Measurements from ENCODE around the gene SLC17A5.
"Not testable (repeated sequence)": the region's sequence is repeated elsewhere in the genome, so short reads cannot be mapped to it uniquely, and the experiment has no call there.

SLC17A5 gene

DNA sequence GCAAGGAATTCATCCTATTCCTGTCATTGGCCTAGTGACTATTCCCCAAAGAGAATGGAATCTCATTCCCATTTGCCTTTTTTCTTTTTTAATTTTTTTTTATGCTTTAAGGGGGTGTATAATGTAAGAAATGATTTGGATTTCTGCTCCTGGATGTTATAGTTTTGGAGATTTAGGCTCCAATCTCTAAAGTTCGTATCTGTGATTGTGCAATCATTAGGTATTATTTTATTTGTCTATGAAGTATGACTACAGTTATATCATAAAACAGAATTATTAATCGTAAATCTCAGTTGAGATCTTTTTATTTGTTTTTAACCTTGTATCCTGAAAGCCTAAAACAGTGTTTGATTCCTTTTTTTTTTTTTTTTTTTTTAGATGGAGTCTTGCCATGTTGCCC is 91.2 kb downstream of the SLC17A5 start:
- ChIA-PET CTCF (no interaction called here), POLR2A (no interaction called here)
- TF ChIP-seq HDGF (IDR thresholded peaks at IDR 0.05; ENCODE audit: borderline replicate concordance): no peak
- DNase-seq (ENCODE audit: extremely low spot score): no peak

- ChIA-PET CTCF (no interaction called here), POLR2A (interaction anchor here (0.8 kb wide), 1 partner anchor 11 kb away, joined by 3 read pairs; no protein-coding TSS in a partner anchor)
- no peak for TF ChIP-seq NFRKB (IDR thresholded peaks at IDR 0.05)
- no peak for TF ChIP-seq L3MBTL2 (conservative IDR thresholded peaks at IDR 0.05)
- TF ChIP-seq LEF1 (IDR thresholded peaks at IDR 0.05; ENCODE audit: borderline replicate concordance): no peak
- TF ChIP-seq ARNT (IDR thresholded peaks at IDR 0.05): no peak
- TF ChIP-seq BHLHE40 (IDR thresholded peaks at IDR 0.05; ENCODE audit: borderline replicate concordance): no peak
- no peak for TF ChIP-seq FOXA1 (IDR thresholded peaks at IDR 0.05)
- TF ChIP-seq, protein P1, sequence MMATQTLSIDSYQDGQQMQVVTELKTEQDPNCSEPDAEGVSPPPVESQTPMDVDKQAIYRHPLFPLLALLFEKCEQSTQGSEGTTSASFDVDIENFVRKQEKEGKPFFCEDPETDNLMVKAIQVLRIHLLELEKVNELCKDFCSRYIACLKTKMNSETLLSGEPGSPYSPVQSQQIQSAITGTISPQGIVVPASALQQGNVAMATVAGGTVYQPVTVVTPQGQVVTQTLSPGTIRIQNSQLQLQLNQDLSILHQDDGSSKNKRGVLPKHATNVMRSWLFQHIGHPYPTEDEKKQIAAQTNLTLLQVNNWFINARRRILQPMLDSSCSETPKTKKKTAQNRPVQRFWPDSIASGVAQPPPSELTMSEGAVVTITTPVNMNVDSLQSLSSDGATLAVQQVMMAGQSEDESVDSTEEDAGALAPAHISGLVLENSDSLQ (IDR thresholded peaks at IDR 0.05): no peak
- TF ChIP-seq ZNF384 (IDR thresholded peaks at IDR 0.05): no peak
- TF ChIP-seq HDGF (IDR thresholded peaks at IDR 0.05; ENCODE audit: borderline replicate concordance): no peak
- TF ChIP-seq CTBP1 (IDR thresholded peaks at IDR 0.05; ENCODE audit: borderline replicate concordance): no peak
- no peak for DNase-seq (ENCODE audit: extremely low spot score)
Measured at GRCh38 chr6:73560853-73561407, 92.9 kb downstream of the SLC17A5 start.

DNA sequence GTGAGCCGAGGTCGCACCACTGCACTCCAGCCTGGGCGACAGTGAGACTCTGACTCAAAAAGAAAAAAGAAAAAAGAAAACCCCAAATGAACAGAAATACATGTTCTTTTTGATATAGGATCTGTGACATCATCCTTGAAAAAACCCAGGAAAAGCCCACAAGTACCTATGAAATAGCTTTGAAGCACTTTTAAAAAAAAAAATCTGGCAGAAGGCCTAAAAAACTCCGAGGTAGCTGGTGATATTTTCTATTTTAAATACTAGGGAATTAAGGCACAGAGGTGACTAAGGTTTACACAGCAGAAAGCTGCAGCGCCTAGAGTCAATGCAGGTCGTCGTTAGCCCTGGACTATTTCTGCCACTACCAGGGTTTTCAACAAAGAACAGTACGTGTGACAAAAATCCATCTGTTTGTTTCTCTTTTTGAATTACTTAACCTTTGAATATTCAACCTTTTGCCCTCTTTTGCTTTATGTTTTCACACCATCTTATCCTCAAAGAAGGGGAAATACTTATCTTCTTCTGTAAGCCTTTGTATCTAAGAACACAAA is 93.5 kb downstream of the SLC17A5 start:
- DNase-seq (ENCODE audit: extremely low spot score): no peak
- ChIA-PET CTCF (no interaction called here), POLR2A (interaction anchor here (0.8 kb wide), 1 partner anchor 10 kb away, joined by 3 read pairs; no protein-coding TSS in a partner anchor)
- TF ChIP-seq BHLHE40 (IDR thresholded peaks at IDR 0.05; ENCODE audit: borderline replicate concordance): no peak
- no peak for TF ChIP-seq CTBP1 (IDR thresholded peaks at IDR 0.05; ENCODE audit: borderline replicate concordance)
- TF ChIP-seq TARDBP (IDR thresholded peaks at IDR 0.05): no peak
- TF ChIP-seq HDGF (IDR thresholded peaks at IDR 0.05; ENCODE audit: borderline replicate concordance): no peak
- no peak for TF ChIP-seq SUZ12 (IDR thresholded peaks at IDR 0.05)
- no peak for TF ChIP-seq NFRKB (IDR thresholded peaks at IDR 0.05)

GRCh38 chr6:73559399-73559794 is 94.4 kb downstream of the SLC17A5 start:
- ChIA-PET CTCF (interaction anchor here (1.0 to 1.3 kb wide), 3 partner anchors 10 to 12 kb away, joined by 4 to 6 read pairs (median 4); no protein-coding TSS in a partner anchor), POLR2A (interaction anchor here (0.7 to 1.8 kb wide), 3 partner anchors 21 to 39 kb away, joined by 3 to 4 read pairs (median 4); no protein-coding TSS in a partner anchor)
- not testable (repeated sequence) for DNase-seq (ENCODE audit: extremely low spot score)

DNA sequence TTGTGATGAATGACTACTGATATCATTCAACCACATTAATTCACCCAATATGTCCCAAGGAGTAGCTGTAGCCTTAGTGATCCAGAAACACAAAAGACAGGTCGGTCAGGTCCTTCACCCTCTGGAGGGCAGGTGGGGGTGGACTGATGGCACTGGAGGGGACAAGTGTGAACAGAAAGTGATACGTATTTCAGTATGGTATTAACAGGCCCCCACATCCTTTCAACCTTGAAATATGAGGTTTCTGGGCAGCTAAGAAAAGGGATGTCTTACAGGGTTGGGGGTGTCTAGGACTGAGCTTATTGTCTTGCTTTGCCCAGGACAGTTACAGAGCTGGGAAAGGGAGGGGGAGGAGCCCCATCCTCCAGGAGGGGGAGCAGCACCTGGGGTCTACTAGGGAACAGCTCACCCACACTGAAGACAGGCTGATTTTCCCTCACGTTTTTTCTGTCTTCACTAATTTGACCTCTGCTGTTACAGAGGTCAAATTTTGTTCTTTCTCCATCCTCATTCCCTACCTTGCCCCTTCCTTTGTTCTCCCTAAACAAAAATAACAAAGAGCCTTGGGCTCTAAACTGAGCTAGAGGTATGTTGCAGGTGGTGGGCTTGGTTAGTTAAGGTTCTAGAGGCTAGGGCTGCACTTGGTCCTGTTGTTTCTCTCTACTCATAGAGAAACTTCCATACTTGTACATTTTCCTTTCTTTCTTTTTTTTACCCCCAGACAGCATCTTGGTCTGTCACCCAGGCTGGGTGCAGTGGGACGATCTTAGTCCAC is 95.0 kb downstream of the SLC17A5 start:
- DNase-seq (ENCODE audit: extremely low spot score): no peak
- POLR2A ChIA-PET: interaction anchor here (0.7 to 1.8 kb wide), 4 partner anchors 21 to 39 kb away, joined by 3 to 5 read pairs (median 4); no protein-coding TSS in a partner anchor
- no peak for TF ChIP-seq FOXK2 (IDR thresholded peaks at IDR 0.05)
- no peak for TF ChIP-seq FOXM1 (IDR thresholded peaks at IDR 0.05; ENCODE audit: borderline replicate concordance)
- TF ChIP-seq L3MBTL2 (conservative IDR thresholded peaks at IDR 0.05): no peak
- no peak for TF ChIP-seq CTBP1 (IDR thresholded peaks at IDR 0.05; ENCODE audit: borderline replicate concordance)
- no peak for TF ChIP-seq ELF4 (IDR thresholded peaks at IDR 0.05)
- TF ChIP-seq TARDBP (IDR thresholded peaks at IDR 0.05): no peak
- no peak for TF ChIP-seq FOXA1 (IDR thresholded peaks at IDR 0.05)
- TF ChIP-seq, protein P1 (IDR thresholded peaks at IDR 0.05): no peak
- no peak for TF ChIP-seq HDGF (IDR thresholded peaks at IDR 0.05; ENCODE audit: borderline replicate concordance)
- TF ChIP-seq NFRKB (IDR thresholded peaks at IDR 0.05): no peak
- TF ChIP-seq ARNT (IDR thresholded peaks at IDR 0.05): no peak
- no peak for TF ChIP-seq ZNF384 (IDR thresholded peaks at IDR 0.05)
- no peak for TF ChIP-seq BHLHE40 (IDR thresholded peaks at IDR 0.05; ENCODE audit: borderline replicate concordance)
- TF ChIP-seq LEF1 (IDR thresholded peaks at IDR 0.05; ENCODE audit: borderline replicate concordance): no peak
- TF ChIP-seq SUZ12 (IDR thresholded peaks at IDR 0.05): no peak
- TF ChIP-seq SP1 (IDR thresholded peaks at IDR 0.05): no peak
- CTCF ChIA-PET: interaction anchor here (1.0 to 1.3 kb wide), 3 partner anchors 10 to 12 kb away, joined by 4 to 6 read pairs (median 4); no protein-coding TSS in a partner anchor

GRCh38 chr6:73556836-73557235 is 97.0 kb downstream of the SLC17A5 start:
- DNase-seq (ENCODE audit: extremely low spot score): no peak
- TF ChIP-seq ARNT (IDR thresholded peaks at IDR 0.05) (no peak), HDGF (IDR thresholded peaks at IDR 0.05; ENCODE audit: borderline replicate concordance) (no peak), LEF1 (IDR thresholded peaks at IDR 0.05; ENCODE audit: borderline replicate concordance) (no peak), ELF4 (IDR thresholded peaks at IDR 0.05) (no peak), TARDBP (IDR thresholded peaks at IDR 0.05) (no peak), FOXM1 (IDR thresholded peaks at IDR 0.05; ENCODE audit: borderline replicate concordance) (no peak), CTBP1 (IDR thresholded peaks at IDR 0.05; ENCODE audit: borderline replicate concordance) (no peak), FOXA1 (IDR thresholded peaks at IDR 0.05) (no peak), NFRKB (IDR thresholded peaks at IDR 0.05) (no peak), SUZ12 (IDR thresholded peaks at IDR 0.05) (no peak)
- TF ChIP-seq, protein P1 (IDR thresholded peaks at IDR 0.05): no peak
- ChIA-PET POLR2A (interaction anchor here (0.8 to 1.0 kb wide), 3 partner anchors 8 to 44 kb away, joined by 3 to 7 read pairs (median 4); no protein-coding TSS in a partner anchor), CTCF (interaction anchor here (1.2 to 1.4 kb wide), 2 partner anchors 9 to 14 kb away, joined by 3 to 7 read pairs; no protein-coding TSS in a partner anchor)

- POLR2A ChIA-PET: interaction anchor here (1.2 kb wide), 1 partner anchor 34 kb away, joined by 3 read pairs; no protein-coding TSS in a partner anchor
- DNase-seq (ENCODE audit: extremely low spot score); CTCF ChIA-PET: not testable (repeated sequence)
Measured at GRCh38 chr6:73555380-73555949, 98.3 kb downstream of the SLC17A5 start.

DNA sequence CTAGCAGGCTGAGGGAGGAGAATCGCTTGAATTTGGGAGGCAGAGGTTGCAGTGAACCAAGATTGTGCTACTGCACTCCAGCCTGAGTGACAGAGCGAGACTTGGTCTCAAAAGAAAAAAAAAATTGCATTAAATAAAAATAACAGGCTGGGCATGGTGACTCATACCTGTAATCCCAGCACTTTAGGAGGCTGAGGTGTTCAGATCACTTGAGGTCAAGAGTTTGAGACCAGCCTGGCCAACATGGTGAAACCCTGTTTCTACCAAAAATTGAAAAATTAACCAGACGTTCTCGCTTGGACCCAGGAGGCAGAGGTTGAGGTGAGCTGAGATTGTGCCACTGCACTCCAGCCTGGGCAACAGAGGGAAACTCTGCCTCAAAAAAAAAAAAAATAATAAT is 102.7 kb downstream of the SLC17A5 start:
- DNase-seq (ENCODE audit: extremely low spot score); CTCF ChIA-PET: not testable (repeated sequence)
- POLR2A ChIA-PET: interaction anchor here (4.5 kb wide), 1 partner anchor 30 kb away, joined by 35 read pairs; the partner anchor contains the start of gene EEF1A1
